Inflammatory macrophage treated with lipopolysaccharide for 4 hours (primary cell): Measurements from ENCODE around the gene RFX1.
"Not testable (repeated sequence)": the region's sequence is repeated elsewhere in the genome, so short reads cannot be mapped to it uniquely, and the experiment has no call there.

Experiments used
- DNase-seq: peaks from one replicate; pipeline ENCODE4 v3.0.0-alpha.2; 2020

Gene RFX1

DNA sequence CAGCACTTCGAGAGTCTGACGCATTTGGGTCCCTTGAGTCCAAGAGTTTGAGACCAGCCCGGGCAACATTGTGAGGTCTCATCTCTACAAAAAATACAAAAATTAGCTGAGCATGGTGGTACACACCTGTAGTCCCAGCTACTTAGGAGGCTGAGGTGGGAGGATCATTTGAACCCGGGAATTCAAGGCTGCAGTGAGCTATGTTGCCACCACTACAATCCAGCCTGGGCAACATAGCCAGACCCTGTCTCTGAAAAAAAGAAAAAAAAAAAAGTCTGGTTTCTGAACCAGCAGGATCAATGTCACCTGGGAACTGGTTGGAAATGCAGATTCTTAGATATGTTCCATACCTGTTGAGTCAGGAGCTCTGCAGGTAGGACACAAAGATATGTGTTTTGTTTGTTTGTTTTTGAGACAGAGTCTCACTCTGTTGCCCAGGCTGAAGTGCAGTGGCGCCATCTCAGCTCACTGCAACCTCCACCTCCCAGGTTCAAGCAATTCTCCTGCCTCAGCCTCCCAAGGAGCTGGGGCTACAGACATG is 20.6 kb upstream of the RFX1 start:
- DNase-seq, result not testable (repeated sequence)

DNA sequence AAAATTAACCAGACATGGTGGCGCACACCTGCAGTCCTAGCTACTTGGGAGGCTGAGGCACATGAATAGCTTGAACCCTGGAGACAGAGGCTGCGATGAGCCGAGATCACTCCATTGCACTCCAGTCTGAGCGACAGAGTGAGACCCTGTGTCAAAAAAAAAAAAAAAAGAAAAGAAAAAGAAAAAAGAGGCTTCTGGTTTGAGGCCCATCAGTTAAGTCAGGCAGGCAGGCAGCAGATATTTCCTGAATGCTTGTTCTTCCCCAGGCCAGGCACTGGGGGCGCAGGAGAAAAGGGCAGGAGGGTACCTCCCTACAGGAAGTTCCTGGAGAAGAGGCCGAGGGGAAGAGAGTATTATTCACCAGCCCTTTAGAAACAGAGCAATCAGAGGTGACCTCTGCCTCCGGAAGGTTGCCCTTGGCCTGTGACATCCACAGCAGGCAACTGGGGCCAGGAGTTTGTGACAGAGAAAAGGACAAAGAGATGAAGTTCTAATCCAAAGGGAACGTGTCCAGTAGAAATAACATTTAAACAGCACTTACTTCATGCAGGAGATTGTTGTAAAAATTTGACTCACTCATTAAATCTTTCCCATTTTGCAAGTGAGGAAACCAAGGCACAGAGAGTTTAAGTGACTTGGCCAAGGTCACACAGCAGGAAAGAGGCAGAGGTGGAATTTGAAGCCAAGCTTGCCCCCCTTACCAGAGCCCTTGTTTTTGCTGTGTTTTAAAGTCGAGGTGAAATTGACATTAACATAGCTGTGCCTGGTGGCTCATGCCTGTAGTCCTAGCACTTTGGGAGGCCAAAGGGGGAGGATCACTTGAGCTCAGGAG is 17.5 kb upstream of the RFX1 start:
- DNase-seq, result peak; percentile 87

DNA sequence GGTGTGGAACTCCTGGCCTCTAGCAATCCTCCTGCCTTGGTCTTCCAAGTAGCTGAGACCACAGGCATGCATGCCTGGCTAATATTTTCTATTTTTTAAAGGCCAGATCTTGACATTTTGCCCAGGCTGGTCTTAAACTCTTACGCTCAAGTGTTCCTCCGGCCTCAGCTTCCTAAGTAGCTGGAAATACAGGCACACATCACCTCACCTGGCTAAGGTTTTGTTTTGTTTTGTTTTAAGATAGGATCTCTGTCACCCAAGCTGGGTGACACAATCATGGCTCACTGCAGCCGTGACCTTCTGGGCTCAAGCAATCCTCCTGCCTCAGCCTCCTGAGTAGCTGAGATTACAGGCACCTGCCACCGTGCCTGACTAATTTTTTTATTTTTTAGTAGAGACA is 16.3 kb upstream of the RFX1 start:
- DNase-seq, result no peak

- no peak for DNase-seq
These were observed 15.4 kb upstream of the RFX1 start for GRCh38 chr19:14021474-14021873.

GRCh38 chr19:14019739-14020138 is 13.6 kb upstream of the RFX1 start:
- not testable (repeated sequence) for DNase-seq

GRCh38 chr19:14019100-14019499 is 13.0 kb upstream of the RFX1 start:
- DNase-seq, result peak; percentile 46

DNA sequence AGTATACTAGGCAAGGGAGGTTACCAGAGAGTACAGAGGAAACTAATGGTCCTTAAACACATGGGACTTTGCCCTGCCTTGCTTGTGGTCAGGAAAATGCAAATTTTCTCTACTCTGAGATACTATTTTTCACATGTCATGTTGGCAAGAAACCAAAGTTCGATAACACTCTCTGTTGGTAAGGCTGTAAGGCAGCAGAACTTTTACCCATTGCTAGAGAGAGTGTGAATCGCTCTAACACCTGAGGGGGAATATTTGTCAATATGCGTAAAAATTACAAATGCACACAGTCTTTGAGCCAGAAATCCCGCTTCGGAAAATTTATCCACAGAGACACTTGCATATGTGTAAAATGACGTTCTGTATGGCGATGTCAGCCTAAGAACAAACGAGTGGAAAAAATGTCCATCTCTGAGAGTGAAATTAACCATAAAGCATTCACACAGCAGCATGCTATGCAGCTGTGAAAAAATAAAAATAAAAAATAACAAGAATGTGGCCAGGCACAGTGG is 9.5 kb upstream of the RFX1 start:
- no peak for DNase-seq

GRCh38 chr19:14012378-14012915 is 6.3 kb upstream of the RFX1 start:
- DNase-seq, result no peak

DNA sequence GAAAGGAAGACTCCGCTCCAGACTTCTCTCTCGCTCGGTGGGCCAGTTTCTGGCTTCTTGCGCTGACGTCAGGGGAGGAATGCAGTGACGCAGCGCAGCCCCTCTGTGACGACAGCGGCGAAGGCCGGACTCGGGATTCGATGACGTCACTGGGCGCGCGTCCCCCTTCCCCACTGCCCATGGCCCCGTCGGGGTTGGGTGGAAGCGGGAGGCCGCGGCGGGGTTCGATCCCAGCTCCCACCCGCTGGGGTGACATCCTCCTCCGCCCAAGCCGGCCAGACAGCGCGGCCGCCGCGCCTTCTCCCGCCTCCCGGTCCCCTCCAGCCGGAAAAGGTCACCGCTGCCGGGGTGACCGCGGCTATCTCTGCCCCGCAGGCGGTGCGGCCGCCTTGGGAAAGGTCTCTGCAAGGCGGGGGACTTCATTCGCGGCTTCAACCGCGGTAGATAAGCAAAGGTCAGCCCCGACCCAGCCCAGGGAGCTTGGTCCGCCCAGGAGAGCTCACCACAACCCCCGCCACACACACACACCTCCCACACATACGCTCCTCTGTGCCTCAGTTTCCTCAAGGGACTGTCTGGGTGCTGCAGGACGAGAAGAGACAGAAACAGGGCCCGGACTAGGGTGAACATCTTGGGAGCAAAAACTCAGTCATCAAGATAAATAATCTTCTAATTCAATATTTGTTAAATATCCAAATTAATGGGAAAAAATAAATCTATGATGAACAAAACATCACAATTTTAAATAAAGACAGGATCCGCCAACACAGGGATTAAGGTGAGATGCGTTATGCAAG is 844 bp upstream of the RFX1 start:
- DNase-seq, result no peak

GRCh38 chr19:14005349-14006084 is 603 bp downstream of the RFX1 start:
- DNase-seq, result peak; percentile 82

- DNase-seq, result peak; percentile 87
These were observed 1.3 kb downstream of the RFX1 start for GRCh38 chr19:14004619-14005348.

GRCh38 chr19:14003251-14004055 is 2.7 kb downstream of the RFX1 start:
- peak; percentile 49 for DNase-seq

GRCh38 chr19:14002571-14003250 is 3.4 kb downstream of the RFX1 start:
- no peak for DNase-seq

- DNase-seq, result no peak
These were observed 5.3 kb downstream of the RFX1 start for GRCh38 chr19:14000691-14001375.

DNA sequence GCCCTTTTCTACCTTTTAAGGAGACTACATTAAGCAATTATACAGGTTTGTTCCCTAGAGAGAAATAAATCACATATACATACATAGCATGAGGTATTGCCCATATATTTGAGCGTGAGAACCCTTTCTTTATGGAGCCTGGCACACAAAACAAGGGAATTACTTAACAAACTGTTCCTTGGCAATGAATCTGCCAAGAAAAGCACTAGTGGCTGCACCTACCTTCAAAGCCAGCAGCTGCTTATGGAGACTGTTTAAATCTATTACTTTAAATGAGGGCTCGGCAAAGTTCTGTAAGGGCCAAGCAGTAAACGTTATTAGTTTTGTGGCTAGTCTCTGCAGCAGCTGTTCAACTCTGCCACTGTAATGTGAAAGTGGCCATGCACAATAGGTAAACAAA is 7.0 kb downstream of the RFX1 start:
- DNase-seq, result no peak

- no peak for DNase-seq
These were observed 7.7 kb downstream of the RFX1 start for GRCh38 chr19:13998426-13998825.

GRCh38 chr19:13997631-13997962 is 8.5 kb downstream of the RFX1 start:
- no peak for DNase-seq

GRCh38 chr19:13996928-13997630 is 9.0 kb downstream of the RFX1 start:
- no peak for DNase-seq
